H1 (cell line): ENCODE measurements around the gene APOA1. TPM values are rescaled to one million over a fixed set of nuclear protein-coding genes. Genes with fewer than 3 reads are reported as not detected.

Experiments used
- CTCF ChIA-PET: fragments of 300-600 bp; sonication (Branson Sonifier 250); formaldehyde crosslinking; loops from one replicate; lab custom pipeline; 2021; ENCODE audit not compliant: partially characterized antibody; lab: Charles Lee
- POLR2A ChIA-PET: fragments of 300-600 bp; sonication (Branson Sonifier 250); formaldehyde crosslinking; loops from one replicate; lab custom pipeline; 2021; ENCODE audit warnings: inconsistent platforms; ENCODE audit not compliant: partially characterized antibody; lab: Charles Lee
- DNase-seq, 2 experiments: peaks; one replicate each; pipeline versions ENCODE4 v3.0.0 to v3.0.0-alpha.2; 2010 to 2022; ENCODE audit warnings: low spot score in 2 of 2, low read depth in 1 of 2, mixed read lengths in 1 of 2
- FAIRE-seq: peaks from 2 replicates; lab custom pipeline; 2011; peaks lifted over from hg19 to GRCh38; lab: Jason Lieb, UNC
- H2AFZ ChIP-seq: 2 replicates; pipeline ENCODE4 v1.8.1; 2012; ENCODE audit warnings: low read length, inconsistent platforms
- H2AK5ac ChIP-seq: 2 replicates; pipeline ENCODE4 v1.6.1; 2013; ENCODE audit warnings: low read depth, low read length
- H2BK120ac ChIP-seq: replicated peaks from 2 replicates; pipeline ENCODE3; 2013; ENCODE audit warnings: low read depth, low read length, inconsistent platforms
- H2BK12ac ChIP-seq: 2 replicates; pipeline ENCODE4 v1.6.1; 2013; ENCODE audit warnings: low read depth, low read length
- H2BK15ac ChIP-seq: 2 replicates; pipeline ENCODE4 v1.6.1; 2013; ENCODE audit warnings: low read length
- H2BK20ac ChIP-seq: 2 replicates; pipeline ENCODE4 v1.6.1; 2013; ENCODE audit warnings: low read length
- H2BK5ac ChIP-seq: 2 replicates; pipeline ENCODE4 v1.6.1; 2013; ENCODE audit warnings: low read depth, low read length
- H3K14ac ChIP-seq: 2 replicates; pipeline ENCODE4 v1.6.1; 2013; ENCODE audit warnings: inconsistent platforms; ENCODE audit not compliant: insufficient read length
- H3K18ac ChIP-seq: 2 replicates; pipeline ENCODE4 v1.6.1; 2013; ENCODE audit warnings: low read length; ENCODE audit errors: extremely low read depth
- H3K23ac ChIP-seq: 2 replicates; pipeline ENCODE4 v1.6.1; 2013; ENCODE audit warnings: inconsistent platforms; ENCODE audit not compliant: insufficient read length
- H3K23me2 ChIP-seq: 2 replicates; pipeline ENCODE4 v1.6.1; 2013; ENCODE audit warnings: low read depth, low read length
- H3K27ac ChIP-seq: 2 replicates; pipeline ENCODE4 v1.6.1; 2011; ENCODE audit warnings: low read depth, low read length, inconsistent platforms
- H3K27me3 ChIP-seq, 4 experiments: replicated peaks in 1 of 4; 1 replicate in 1 of 4; 2 replicates in 3 of 4; pipeline versions ENCODE4 v1.6.1 to v1.8.1; 2011 to 2013; ENCODE audit warnings: low read length in 3 of 4, mild to moderate bottlenecking in 3 of 4, inconsistent platforms in 2 of 4, mixed read lengths in 2 of 4, moderate library complexity in 1 of 4; ENCODE audit not compliant: control insufficient read depth in 3 of 4, insufficient read depth in 3 of 4; ENCODE audit errors: extremely low read depth in 1 of 4
- H3K36me3 ChIP-seq, 4 experiments: 2 replicates each; pipeline versions ENCODE4 v1.6.1 to v1.8.1; 2011 to 2013; ENCODE audit warnings: mild to moderate bottlenecking in 4 of 4, low read length in 3 of 4, moderate library complexity in 2 of 4, control low read depth in 1 of 4, inconsistent platforms in 1 of 4; ENCODE audit not compliant: insufficient read depth in 4 of 4, control insufficient read depth in 2 of 4
- H3K4ac ChIP-seq: replicated peaks from 2 replicates; pipeline ENCODE3; 2013; ENCODE audit warnings: low read length, low read depth, mixed read lengths, inconsistent platforms; ENCODE audit not compliant: insufficient read length
- H3K4me1 ChIP-seq, 4 experiments: replicated peaks in 1 of 4; 1 replicate in 1 of 4; 2 replicates in 3 of 4; pipeline versions ENCODE4 v1.6.1 to v1.8.1; 2011 to 2013; ENCODE audit warnings: low read length in 3 of 4, inconsistent platforms in 2 of 4, mixed read lengths in 1 of 4; ENCODE audit not compliant: insufficient read depth in 4 of 4, control insufficient read depth in 3 of 4
- H3K4me2 ChIP-seq, 2 experiments: 2 replicates each; pipeline versions ENCODE4 v1.6.1 to v1.8.1; 2011 to 2013; ENCODE audit warnings: low read depth in 2 of 2, low read length in 2 of 2, control low read depth in 1 of 2, inconsistent platforms in 1 of 2, mild to moderate bottlenecking in 1 of 2; ENCODE audit not compliant: insufficient read depth in 1 of 2
- H3K4me3 ChIP-seq, 4 experiments: fragments of 200-600, 300-600 bp in 1 of 4; sonication (generic), shearing (Covaris generic), sonication (Bioruptor Twin) in 1 of 4; 2 replicates each; pipeline versions ENCODE4 v1.5.1 to v1.8.1; 2011 to 2016; ENCODE audit warnings: low read length in 4 of 4, low read depth in 3 of 4, control low read depth in 2 of 4, inconsistent platforms in 2 of 4, mild to moderate bottlenecking in 2 of 4, mixed read lengths in 1 of 4, moderate library complexity in 1 of 4; ENCODE audit not compliant: insufficient read depth in 2 of 4; ENCODE audit errors: extremely low read depth in 1 of 4
- H3K56ac ChIP-seq: replicated peaks from 2 replicates; pipeline ENCODE3; 2013; ENCODE audit warnings: low read depth, mild to moderate bottlenecking, mixed read lengths, low read length, inconsistent platforms; ENCODE audit not compliant: insufficient read length
- H3K79me1 ChIP-seq: 2 replicates; pipeline ENCODE4 v1.6.1; 2013; ENCODE audit warnings: low read depth, low read length, control low read depth
- H3K79me2 ChIP-seq, 2 experiments: 2 replicates each; pipeline versions ENCODE4 v1.6.1 to v1.8.1; 2012 to 2013; ENCODE audit warnings: low read length in 2 of 2, mild to moderate bottlenecking in 2 of 2, inconsistent platforms in 1 of 2; ENCODE audit not compliant: insufficient read depth in 2 of 2, control insufficient read depth in 1 of 2
- H3K9ac ChIP-seq, 4 experiments: replicated peaks in 1 of 4; 1 replicate in 1 of 4; 2 replicates in 3 of 4; pipeline versions ENCODE4 v1.6.1 to v1.8.1; 2011 to 2013; ENCODE audit warnings: low read depth in 3 of 4, low read length in 3 of 4, control low read depth in 2 of 4, mild to moderate bottlenecking in 2 of 4, moderate library complexity in 2 of 4, inconsistent platforms in 1 of 4; ENCODE audit errors: extremely low read depth in 1 of 4
- H3K9me3 ChIP-seq, 2 experiments: 2 replicates each; pipeline versions ENCODE4 v1.6.1 to v1.8.1; 2012 to 2013; ENCODE audit warnings: mild to moderate bottlenecking in 2 of 2, moderate library complexity in 2 of 2, control low read depth in 1 of 2, inconsistent platforms in 1 of 2, low read depth in 1 of 2, low read length in 1 of 2, mixed read lengths in 1 of 2; ENCODE audit not compliant: insufficient read depth in 2 of 2
- H4K20me1 ChIP-seq, 2 experiments: replicated peaks in 1 of 2; 2 replicates each; pipeline versions ENCODE3 to v1.8.1; 2011 to 2013; ENCODE audit warnings: inconsistent platforms in 2 of 2, low read length in 2 of 2, mild to moderate bottlenecking in 1 of 2; ENCODE audit not compliant: insufficient read depth in 2 of 2, control insufficient read depth in 1 of 2
- H4K5ac ChIP-seq: 2 replicates; pipeline ENCODE4 v1.6.1; 2013; ENCODE audit warnings: low read length, low read depth, mixed read lengths, inconsistent platforms; ENCODE audit not compliant: insufficient read length
- H4K8ac ChIP-seq: 2 replicates; pipeline ENCODE4 v1.8.0; 2013; ENCODE audit warnings: mild to moderate bottlenecking, moderate library complexity, low read length, inconsistent platforms; ENCODE audit not compliant: insufficient read depth; ENCODE audit errors: extremely low read depth
- H4K91ac ChIP-seq: replicated peaks from 2 replicates; pipeline ENCODE3; 2013; ENCODE audit warnings: low read length, mixed read lengths, inconsistent platforms; ENCODE audit not compliant: insufficient read length
- CHD2 ChIP-seq: IDR thresholded peaks from 2 replicates; pipeline ENCODE4 v1.6.1; 2012; ENCODE audit warnings: low read length, improper control_type of control experiment
- JUND ChIP-seq: IDR thresholded peaks from 2 replicates; pipeline ENCODE4 v1.6.1; 2011; ENCODE audit warnings: mild to moderate bottlenecking, improper control_type of control experiment, low read length
- NRF1 ChIP-seq: IDR thresholded peaks from 2 replicates; pipeline ENCODE4 v1.6.1; 2011; ENCODE audit warnings: mild to moderate bottlenecking, low read depth, low read length, improper control_type of control experiment
- WGBS, 2 experiments: shearing (Covaris generic) in 1 of 2; methylation state at CpG; one replicate each; pipeline versions ENCODE4 v1.1.6 to v1.1.7; 2013 to 2015; ENCODE audit warnings: low lambda C conversion rate in 2 of 2, mixed read lengths in 2 of 2, inconsistent platforms in 1 of 2, low coverage in 1 of 2, missing lambda C conversion rate in 1 of 2; ENCODE audit not compliant: insufficient replicate concordance in 2 of 2, insufficient coverage in 1 of 2, insufficient read length in 1 of 2; ENCODE audit errors: extremely low coverage in 1 of 2, missing lambda C conversion rate in 1 of 2; 5-methylcytosine and 5-hydroxymethylcytosine counted together
- polyA plus RNA-seq, 7 experiments: library from polyadenylated mRNA; depleted of rRNA in 3 of 7; stranded (reverse) in 5 of 7; unstranded in 2 of 7; fragments of >200 nt in 5 of 7; fragments of 200-250 nt in 2 of 7; gene quantifications; 1 replicate in 5 of 7; 2 replicates in 1 of 7; 4 replicates in 1 of 7; pipeline versions ENCODE4 v1.2.1 to v1.2.3, GENCODE V29; 2011 to 2013; ENCODE audit warnings: missing spikeins in 2 of 7, mixed read lengths in 2 of 7
- total RNA-seq: library from RNA; stranded (reverse); fragmentation: NEBNext Ultra II Directional; extraction: Animal tissue kit (Norgen Biotek cat#: 25700); gene quantifications from 2 replicates; pipeline ENCODE4 v1.2.1, GENCODE V29; 2021

Gene APOA1
- total and polyA plus RNA-seq, 2 of the 8 experiments (the other 6 are each of a cell fraction or from before 2014, with no cell fraction given), result 0.80 TPM; not detected in 1

DNA sequence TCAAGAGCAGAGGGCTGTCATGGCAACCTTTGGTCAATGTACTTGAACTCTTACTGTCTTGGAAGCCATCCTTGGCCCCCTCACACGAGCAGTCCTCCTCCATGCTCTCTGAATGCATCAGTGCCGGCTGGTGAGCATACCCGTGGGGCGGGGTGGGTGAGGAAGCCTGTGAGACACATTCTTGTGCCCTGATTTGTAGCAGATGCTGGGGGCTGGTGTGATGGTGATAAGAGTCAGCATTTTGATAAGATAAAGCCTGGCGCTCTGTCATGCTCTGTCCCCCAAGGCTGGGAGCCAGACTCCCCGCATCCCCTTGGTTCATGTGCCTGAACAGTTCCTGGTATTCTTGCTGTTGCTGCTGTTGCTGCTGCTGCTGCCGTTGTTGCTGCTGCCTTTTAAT is 20.5 kb upstream of the APOA1 start:
- Histone ChIP-seq H2BK120ac (no peak overlapping the region), H3K4me2 (no peak overlapping the region), H3K56ac (no peak overlapping the region), H4K8ac (no peak overlapping the region), H2BK12ac (no peak overlapping the region), H3K18ac (no peak overlapping the region), H3K9me3 (no peaks in the 10 kb centered on the region), H3K79me2 (no peaks in the 10 kb centered on the region), H3K27ac (no peak overlapping the region), H2AFZ (no peak overlapping the region), H2AK5ac (no peak overlapping the region), H3K4ac (no peak overlapping the region), H2BK15ac (no peak overlapping the region), H3K36me3 (peaks cover 4 to 36% (median 29%) of the 10 kb centered on the region in 4 experiments; a peak in 7 of 8 replicates), H3K14ac (no peak overlapping the region), H3K4me3 (no peak overlapping the region), H4K91ac (no peak overlapping the region), H4K5ac (no peak overlapping the region), H3K9ac (no peak overlapping the region), H3K27me3 (no peaks in the 10 kb centered on the region), H2BK20ac (no peak overlapping the region), H3K23ac (no peak overlapping the region), H4K20me1 (peaks cover 3 to 5% of the 10 kb centered on the region in 2 experiments), H3K23me2 (no peaks in the 10 kb centered on the region), H3K4me1 (no peaks in the 10 kb centered on the region), H2BK5ac (no peak overlapping the region), H3K79me1 (no peaks in the 10 kb centered on the region)
- WGBS, 2 experiments, result 87% methylated on average over 7 of the region's 7 CpGs; no CpG with 5 or more reads in 1 of the 2 experiments
- no peak for DNase-seq
- no peak for FAIRE-seq
- ChIA-PET POLR2A (no interaction called here), CTCF (interaction anchor here (0.6 to 1.6 kb wide), 2 partner anchors 17 to 42 kb away, joined by 3 to 5 read pairs; no protein-coding TSS in a partner anchor)
- TF ChIP-seq NRF1 (no peak), CHD2 (no peak), JUND (no peak)
